HG03565 (cell line): ENCODE data around the gene ANTXR1.

Source experiments
- ATAC-seq: cut with Tn5 transposase; IDR thresholded peaks from one replicate; pipeline ENCODE4 v1.9.1; 2021; ENCODE audit warnings: mild to moderate bottlenecking, moderate library complexity; ENCODE audit not compliant: unreplicated experiment

The ANTXR1 gene

GRCh38 chr2:69131452-69131851 lies 118.5 kb downstream of the ANTXR1 start:
- ATAC-seq: no peak

DNA sequence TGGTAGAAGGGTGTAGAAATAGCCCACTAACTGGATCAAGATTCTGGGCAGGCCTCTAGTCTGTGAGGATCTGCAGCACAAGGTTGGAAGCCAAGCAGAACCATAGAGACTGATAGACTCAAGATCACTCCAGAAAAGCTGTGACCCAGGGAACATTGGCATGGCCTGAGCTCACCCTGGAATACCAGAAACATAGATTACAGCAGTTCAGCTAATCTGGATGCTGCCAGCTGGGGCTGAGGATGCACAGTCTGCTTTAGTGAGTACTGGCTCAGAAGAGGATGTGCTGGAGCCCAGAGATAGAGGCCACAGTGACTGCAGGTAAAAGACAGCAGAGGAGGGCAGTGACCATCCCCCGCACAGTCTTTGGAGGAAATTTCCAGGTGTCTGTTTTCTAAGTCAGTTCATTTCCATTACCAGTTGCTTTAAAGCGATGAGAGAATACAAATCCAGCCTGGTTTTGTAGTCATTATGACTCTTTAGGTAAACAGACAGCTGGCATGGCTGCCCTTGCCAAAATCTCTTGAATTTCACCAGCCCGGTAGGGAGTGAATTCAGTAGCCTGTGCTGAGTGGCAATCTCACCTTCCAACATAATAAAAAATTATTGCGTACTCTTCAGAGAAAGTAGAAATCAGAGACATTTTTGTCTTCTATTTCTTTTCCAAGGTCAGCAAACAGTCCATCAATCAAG lies 119.2 kb downstream of the ANTXR1 start:
- no peak for ATAC-seq

GRCh38 chr2:69132960-69133590 lies 120.1 kb downstream of the ANTXR1 start:
- ATAC-seq: no peak

GRCh38 chr2:69133898-69134297 lies 120.9 kb downstream of the ANTXR1 start:
- ATAC-seq: no peak

GRCh38 chr2:69134306-69134945 lies 121.4 kb downstream of the ANTXR1 start:
- no peak for ATAC-seq

DNA sequence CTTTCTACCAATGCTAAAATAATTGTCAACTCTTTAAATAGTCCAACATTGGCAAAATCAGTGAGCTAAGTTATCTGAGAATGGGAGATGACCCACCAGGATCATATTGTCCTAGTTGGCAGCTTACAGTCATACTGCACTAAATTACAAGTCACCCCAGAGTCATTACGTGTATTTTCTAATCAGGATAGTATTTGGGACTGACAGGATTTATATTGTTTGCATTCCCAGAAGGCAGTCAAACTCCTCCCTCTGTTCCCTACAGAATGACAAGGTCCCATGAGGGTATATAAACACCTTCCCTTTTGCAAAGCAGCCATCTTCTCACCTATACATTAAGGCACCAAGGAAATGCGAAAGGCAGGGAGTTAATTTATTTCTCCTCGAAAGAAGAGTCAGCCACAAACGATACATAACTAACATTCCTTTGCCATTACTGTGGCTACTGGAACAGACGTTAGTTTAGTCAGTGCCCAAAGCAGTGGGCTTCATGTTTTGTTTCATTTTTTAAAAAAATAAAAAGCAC lies 125.3 kb downstream of the ANTXR1 start:
- no peak for ATAC-seq

GRCh38 chr2:69138793-69139459 lies 125.9 kb downstream of the ANTXR1 start:
- ATAC-seq: no peak

DNA sequence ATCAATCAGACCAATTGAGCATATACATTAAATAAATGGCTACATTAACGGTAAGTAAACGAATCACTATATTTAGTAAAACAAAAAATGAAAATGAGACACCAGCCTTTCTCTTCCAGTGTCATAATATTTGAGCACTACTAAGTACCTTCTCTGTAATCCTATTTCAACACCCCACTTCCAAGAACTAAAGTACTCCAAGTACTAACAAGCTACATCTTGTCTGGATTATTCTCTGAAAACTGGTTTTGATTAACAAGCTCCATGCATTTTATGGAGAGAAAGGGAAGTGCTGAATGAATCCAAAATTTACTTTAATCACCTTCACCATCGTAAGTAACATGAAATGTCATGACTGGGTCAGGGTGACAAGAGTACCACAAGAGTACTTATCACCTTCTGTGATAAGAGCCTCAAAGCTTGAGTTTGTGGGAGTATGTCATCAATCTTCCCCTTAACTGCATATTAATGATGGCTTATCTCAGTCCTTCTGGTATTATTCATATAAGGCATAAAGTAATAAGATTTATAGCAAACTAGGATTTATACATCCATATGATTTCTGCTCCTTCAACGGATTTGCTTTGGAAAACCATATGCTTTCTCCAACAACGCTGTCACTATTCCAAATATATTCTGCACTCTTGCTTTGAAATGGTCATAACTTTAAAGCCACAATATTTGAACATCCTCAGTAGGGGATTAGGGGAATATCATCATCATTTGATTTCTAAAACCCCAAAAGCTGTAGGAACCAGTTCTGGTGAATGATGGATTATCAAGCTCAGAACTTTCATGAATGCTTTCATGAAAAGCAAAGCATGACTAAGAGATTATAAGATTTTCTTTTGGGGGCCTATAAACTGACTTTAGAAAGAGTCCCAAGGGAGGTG lies 127.0 kb downstream of the ANTXR1 start:
- ATAC-seq: no peak

DNA sequence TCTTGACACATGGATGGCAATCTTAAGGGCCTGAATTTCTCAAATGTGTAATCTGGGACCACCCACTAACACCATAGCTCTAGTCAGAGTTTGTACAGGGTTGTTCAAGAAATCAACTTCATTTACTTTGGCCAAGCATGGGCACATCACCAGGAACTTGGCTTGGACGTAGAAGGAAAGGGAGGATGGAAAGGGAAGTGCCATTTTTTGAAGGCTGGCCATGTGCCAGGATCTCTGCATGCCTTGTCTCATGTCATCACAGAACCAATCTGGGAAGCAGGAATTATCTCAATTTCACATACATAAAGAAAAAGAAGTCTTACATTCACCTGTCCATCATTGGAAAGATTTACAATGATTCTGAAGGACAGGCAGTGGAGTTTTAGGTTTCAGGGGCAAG lies 128.1 kb downstream of the ANTXR1 start:
- ATAC-seq: no peak

- ATAC-seq: no peak
Observed at GRCh38 chr2:69143748-69144360, 130.9 kb downstream of the ANTXR1 start.

- ATAC-seq: no peak
Observed at GRCh38 chr2:69145204-69145603, 132.2 kb downstream of the ANTXR1 start.

DNA sequence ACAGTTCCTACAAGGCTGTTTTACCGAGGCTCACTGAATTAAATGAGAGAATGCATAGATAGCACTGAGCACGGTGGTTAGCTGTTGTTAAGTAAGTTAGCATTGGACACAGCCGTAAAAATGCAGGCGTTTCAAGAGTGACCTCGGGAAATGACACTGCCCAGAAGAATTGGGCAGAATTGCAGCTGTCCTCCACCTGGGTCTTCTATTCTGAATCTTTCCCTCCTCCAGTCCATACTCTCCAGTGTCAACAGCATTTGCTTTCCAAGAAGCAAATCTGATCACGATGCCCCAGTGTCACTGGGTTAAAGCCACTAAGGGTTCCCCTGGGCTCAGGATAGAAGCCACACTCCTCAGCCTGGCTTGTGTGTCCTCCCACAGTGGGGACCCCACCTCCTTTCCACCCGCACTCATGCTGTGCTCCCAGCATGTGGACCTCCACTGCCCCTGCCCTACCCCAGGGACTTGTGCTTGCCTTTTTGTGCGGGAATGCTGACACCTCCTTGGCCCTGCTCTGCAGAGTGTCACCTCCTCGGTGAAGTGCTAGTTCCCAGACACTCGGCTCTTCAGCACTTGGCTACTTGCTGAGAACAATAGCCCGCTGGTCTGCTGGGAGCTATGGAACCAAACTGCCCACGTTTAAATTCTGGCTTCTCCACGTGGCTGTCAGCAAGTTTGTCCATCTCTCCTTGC lies 135.0 kb downstream of the ANTXR1 start:
- ATAC-seq: no peak

DNA sequence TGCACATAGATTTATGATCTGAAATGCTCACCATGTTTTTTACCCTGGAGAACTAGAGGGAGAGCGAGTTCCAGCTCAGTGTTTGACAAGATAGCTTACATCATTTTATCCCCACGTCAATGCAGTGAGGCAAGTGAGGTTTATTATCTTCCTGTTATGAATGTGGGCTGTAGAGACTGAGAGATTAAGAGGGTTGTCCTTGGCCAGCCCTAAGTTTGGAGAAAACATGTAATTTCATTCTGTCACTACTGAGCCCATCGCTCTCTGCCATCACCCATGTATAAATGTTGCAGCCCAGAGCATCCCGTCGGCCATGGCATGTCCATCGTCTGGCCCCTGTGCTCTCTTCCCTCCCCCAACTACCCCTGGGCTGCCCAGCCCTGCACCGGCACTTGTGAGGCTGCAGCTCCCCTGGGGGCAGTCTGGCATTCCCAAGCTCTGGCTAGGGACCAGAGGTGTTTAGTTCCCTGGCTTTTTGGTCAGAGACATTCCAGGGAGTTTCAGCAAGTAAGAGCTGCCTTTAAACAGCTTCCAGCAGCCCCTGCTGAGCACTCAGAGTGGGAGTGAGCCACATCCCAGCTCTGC lies 136.7 kb downstream of the ANTXR1 start:
- ATAC-seq: no peak

- ATAC-seq: no peak
Observed at GRCh38 chr2:69151931-69152330, 139.0 kb downstream of the ANTXR1 start.

- no peak for ATAC-seq
Observed at GRCh38 chr2:69152847-69153583, 140.0 kb downstream of the ANTXR1 start.

- no peak for ATAC-seq
Observed at GRCh38 chr2:69154106-69154505, 141.1 kb downstream of the ANTXR1 start.

DNA sequence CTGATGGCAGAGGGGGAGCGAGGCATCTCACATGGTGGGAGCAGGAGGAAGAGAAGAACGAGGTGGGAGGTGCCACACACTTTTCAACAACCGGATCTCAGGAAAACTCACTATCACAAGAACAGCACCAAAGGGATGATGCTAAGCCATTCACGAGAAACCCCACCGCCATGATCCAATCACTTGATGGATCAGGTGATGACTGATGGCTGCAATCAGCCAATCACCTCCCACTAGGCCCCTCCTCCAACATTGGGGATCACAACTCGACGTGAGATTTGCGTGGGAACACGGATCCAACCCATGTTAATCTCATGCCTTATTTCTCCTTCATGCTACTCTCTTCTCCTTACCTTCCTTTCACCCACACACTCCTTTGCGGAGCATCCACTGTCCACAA lies 143.6 kb downstream of the ANTXR1 start:
- ATAC-seq: no peak

GRCh38 chr2:69157441-69157840 lies 144.5 kb downstream of the ANTXR1 start:
- no peak for ATAC-seq
